Stimulated activated CD4-positive, alpha-beta T cell treated with anti-CD3 and anti-CD28 coated beads, Interleukin-2, amount 100 ng/mL, for 48 hours (primary cell): ENCODE measurements around the gene XDH.

ENCODE experiments used
- DNase-seq, 2 donors: peaks; one replicate each; pipeline ENCODE4 v3.0.0-alpha.2; 2020

The XDH gene

DNA sequence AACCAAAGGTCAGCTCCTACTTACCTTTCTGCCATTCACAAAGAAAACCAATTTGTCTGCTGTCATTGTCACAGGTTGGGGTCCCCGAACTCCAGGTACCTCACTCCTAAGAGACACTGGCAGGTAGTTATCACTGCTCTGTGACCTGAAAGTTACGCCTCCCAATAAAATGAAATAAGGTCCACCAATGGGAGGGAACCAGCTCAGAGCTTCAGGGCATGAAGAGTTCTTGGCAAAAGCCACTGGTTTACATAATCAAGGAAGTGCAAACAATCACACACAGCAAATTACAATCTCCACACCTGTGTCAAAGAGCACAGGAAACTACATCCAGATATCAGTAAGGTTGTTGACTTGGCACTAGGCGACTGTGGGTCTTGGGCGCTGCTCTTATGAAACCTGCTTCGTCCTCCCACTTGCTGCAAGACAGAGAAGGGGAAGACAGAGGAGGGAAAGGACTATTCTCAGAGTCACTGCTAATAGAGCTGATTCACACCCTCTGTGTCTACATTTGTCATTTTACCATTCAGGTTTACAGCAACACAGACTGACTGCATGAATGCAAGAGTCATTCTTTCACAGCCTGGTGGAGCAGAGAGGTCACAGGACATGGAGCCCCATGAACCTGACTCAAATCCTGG is at the start of gene XDH:
TSS of gene XDH (minus strand) at position 142 of the 641 bp plus-strand sequence. CDS start at position 66, 76 bp downstream.
- DNase-seq: no peak

DNA sequence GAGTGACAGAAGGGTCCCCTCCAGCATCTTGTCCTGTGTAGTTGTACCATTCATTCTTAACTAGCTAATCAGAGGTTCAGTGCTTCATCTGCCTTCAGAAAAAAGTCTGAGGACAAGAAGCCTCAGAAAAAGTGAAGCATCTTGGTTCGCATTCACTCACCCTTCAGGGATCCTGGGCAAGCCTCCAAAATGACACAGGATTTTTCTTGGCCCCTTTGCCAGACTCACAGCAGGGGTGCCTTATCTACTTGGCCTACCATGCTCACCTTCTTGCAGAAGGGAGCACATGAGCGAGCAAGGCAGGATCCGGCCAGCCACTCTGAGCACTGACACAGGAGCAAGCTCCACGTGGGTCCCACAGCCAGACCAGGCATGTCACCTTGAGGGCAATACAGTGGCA is 43.1 kb upstream of the XDH start:
- DNase-seq: no peak

DNA sequence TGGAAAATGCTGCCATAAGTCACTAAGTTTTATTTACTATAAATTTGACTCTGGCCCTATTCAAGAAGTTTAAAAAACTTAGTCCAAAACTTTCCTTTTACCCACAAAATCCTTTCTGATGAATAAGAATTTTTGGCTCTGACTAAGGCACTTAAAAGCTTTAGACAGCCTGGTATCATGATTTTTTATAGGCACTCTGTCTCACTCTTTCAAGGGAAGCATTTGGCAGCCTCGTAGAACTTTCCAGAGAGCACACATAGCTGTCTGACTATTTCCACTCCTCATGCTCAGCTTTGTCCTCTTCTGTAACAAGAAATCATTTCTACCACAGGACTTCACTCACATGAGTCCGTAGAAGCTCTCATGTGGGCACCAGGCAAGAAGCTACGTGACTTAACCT is 32.3 kb upstream of the XDH start:
- no peak for DNase-seq

DNA sequence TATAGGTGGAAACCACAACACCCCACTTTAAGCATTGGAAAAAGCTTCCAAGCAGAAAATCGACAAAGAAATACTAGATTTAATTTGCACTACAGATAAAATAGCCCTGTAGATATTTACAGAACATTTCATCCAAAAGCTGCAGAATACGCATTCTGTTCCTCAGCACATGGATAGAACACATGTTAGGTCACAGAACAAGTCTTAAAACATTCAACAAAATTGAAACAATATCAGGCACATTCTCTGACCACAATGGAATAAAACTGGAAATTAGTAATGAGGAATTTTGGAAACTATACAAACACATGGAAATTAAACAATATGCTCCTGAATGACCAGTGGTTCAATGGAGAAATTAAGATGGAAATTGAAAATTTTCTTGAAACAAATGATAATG is 27.8 kb upstream of the XDH start:
- no peak for DNase-seq

DNA sequence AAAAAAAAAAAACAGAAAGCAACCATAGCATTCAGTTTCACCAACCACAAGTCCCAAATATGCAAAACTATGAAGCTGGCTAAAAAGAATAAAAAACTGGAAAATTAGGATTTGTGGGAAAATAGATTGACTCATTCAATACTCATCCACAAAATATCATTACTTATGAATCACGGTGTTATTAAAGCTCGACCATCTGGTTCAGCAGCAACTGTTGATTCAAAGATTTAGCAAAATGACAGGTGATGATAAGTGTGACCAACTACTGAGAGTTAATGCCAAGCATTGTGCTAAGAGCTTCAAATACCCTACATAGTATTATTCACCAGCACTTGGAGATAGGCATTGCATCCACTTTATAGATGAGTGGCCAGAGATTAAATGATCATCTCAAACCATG is 26.2 kb upstream of the XDH start:
- no peak for DNase-seq

DNA sequence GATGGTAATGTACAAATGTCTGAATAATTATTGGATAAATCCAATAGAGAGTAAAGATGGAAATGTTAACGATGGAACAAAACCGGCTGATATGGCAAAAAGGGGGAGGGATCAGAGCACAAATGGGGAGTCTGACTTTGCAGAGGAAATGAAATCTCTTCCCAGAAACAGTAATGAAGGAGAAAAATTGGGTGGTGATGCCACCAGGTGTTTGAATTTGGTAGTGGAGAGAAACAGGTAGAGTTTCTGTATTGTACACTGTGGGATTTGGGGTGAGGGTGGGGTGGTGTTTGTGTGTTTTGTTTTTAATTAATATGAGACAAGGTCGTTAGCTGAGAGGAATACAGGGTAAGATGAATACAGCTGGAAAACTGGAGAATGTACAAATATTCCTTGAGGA is 20.4 kb upstream of the XDH start:
- DNase-seq: no peak

DNA sequence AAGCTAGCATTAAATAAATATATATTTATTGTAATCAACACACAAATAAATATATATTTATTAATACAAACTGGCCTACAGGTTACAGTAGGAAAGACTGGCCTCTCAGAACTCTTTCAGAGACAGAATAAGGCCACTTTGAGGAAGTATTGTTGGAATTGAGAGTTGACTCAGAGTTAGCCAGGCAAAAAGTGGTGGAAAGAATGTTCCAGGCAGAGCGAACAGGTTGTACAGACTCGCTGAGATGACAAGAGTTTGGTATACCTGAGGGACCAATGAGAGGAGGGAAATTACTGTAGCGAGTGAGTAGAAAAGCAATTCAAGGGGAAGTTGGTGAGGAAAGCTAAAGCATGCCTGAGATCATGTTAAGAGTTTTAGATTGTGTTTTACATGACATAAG is 19.0 kb upstream of the XDH start:
- no peak for DNase-seq

DNA sequence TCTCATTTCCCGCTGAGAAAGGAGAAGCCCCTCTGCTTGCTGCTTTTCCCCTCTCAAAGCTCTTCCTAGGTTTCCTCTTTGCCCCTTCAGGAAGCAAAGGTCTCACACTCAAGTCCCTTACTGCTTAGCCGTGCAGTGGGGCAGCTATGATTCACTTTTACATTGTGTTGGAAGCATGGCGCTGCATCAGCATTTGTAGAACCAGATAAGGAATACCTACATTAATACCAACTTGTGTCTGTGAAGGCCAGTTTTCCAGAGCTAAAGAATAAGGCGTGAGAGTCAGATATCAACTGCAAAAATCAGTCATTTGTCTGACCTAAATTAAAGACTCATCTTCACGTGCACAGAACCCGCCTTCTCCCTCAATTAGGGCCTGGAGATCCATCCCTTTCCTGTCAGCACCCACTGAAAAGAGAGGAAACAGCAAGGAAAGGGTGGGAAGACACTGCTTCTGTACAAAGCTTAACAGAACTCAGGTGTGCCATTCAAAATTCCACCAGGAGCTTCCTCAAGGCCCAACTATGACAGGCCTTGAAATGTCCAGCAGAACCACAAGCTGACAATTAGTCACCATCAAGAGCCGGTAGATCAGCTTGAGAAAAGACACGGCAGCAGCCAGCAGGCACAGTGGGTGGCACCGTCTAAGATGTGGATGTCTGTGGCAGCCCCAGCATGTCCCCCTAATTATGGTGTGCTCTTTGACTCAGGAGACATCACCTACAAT is 16.1 kb upstream of the XDH start:
- no peak for DNase-seq

DNA sequence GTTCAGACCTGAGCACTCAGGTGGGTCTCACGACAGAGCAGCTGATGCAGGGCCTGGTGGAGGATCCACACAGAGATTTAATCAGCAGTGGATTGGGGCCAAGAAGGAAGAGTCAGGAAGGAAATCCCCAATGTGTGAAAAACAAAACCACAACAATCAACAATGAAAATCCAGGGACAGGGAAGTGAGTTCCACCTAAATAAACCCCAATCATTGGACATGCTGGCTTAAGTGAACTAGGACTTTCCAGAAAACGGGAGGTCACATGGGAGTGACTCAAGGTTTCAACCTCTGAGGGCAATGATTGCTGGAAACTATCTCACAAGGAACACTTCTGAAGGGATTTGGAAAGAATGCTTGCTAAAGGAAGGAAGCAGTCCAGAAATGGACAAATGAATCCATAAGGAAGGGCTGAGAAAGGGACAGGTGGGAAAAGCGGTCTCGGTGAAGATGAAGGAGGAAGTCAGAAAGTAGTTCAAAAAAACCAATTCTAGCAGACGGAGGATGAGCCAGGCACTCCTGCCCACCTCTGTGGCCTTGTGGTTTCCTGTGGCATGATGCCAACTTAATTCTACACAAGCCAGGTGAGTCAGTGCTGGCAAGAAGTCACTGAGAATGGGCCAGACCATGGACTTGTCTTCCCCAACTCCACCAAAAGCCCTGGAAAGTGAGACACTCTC is 15.4 kb upstream of the XDH start:
- peak; percentile 10 to 11 for DNase-seq

DNA sequence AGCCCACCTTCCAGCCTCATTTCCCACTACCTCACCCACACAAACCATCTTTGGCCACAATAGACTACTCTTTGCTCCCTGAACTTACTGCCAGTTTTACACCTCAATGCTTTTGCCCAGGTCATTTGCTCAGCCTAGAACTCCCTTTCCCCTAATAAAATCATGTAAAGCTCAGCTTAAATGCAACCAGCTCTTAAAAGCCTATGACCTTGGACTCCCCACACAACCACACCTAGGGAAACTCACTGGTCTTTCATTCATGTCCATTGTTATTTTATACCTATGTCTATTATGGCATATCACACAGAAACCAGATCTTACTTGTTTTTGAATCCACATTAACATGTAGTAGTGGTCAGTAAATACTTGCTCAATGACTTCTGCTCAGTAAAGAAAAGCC is 14.5 kb upstream of the XDH start:
- DNase-seq: no peak

DNA sequence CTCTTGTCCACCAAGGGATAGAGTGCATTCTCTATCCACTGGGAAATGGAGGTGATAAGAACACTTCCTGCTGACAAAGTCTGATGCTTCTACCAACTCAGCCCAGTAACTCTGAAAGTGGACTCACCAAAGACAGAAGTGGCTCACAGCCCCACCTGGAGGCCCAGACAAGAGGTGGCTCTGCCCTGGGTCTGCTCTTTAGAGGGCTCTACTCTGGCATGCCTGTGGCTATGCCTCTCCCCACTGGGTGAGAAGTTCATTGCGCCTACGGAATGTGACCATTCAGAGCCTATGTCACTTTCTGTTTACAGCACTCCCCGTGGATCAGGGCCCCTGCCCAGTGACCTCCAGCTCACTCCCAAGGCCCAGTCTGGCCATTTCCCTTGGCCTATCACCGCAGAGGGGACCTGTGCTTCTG is 13.5 kb upstream of the XDH start:
- DNase-seq: no peak

DNA sequence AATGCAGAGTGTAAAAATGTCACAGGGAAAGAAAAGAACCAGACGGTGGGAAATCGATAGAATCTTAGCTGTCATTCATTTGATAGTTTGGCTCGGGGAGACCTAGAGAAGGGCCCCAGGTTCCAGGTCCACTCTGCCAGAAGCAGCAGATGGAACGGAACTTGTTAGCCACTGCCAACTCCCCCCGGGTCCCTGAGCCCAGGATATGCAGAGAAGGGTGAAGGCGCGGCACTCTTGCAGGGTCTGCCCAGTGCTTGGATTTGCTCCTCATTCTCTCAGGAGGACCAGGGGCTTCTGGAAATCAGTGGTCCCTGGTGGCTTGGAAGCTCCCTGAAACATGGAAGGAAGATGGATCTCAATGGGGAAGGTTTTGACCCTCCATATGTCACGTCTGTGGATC is 11.6 kb upstream of the XDH start:
- no peak for DNase-seq

DNA sequence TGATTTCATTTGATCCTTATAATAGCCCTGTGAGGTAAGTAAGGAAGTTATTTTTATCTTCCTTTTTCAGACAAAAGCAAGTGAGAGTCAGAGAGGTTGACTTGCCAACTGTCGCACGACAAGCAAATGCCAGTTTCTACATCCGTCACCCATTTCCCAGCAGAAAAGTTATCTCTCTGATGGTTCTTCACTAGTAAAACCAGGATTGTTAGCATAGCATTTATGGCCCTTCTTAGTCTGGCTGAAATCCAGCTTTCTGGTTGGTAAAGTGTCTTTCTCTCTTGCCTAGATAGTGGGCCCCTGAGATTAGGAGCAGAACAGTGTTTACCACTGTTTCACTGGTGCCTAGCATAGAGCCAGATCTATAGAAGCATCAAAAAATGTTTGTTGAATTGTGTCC is 7.1 kb upstream of the XDH start:
- DNase-seq: no peak

DNA sequence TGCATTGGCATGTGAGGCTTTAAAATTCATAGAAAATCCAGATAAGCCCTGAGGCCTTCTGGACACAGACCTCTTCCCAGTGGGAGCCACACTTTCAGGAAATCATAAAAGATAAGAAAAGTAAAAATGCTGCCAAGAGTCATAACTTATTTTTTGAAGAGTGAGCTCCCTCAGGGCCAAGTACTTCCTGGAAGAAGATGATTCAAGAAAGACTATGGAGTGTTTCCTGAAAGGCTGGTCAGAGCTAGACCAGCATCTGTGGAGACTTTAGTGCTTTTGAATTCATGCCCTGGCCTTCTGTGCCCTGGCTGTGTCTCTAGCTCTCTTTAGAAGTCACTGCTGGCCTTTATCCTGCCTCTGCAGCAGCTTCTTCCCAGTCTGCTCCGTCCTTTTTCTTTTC is 6.4 kb upstream of the XDH start:
- no peak for DNase-seq

DNA sequence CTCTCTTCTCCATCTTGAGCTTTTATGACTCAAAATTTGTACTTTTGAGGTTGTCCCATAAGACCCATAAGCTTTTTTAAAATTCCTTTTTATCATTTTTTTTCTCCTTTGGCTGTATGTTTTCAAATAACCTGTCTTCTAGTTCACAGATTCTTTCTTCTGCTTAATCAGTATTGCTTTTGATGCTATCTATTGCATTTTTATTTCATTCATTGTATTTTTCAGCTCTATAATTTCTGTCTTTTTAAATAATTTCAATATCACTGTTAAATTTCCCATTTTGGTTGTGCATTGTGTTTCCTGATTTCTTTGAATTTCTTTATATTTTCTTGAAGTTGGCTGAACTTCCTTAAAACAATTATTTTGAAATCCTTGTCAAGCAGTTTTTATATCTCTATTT is 4.8 kb upstream of the XDH start:
- no peak for DNase-seq

DNA sequence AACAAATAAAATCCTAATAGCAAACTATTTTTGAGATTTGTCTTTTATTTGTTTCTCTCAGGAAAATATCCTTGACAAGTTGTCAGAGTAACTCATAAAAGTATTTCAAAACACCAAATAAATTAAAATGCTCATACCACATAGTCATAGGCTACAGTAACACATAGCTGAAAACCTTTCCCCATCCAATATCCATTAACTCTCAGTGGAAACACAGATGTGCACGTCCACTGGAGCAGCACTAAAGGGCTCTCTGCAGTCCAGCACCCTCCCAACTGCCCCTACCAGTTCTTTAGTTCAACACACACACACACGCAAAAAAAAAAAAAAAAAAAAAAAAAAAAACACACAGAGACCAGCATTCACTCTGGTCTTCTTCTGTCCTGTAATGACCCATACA is 879 bp upstream of the XDH start:
- DNase-seq: no peak

DNA sequence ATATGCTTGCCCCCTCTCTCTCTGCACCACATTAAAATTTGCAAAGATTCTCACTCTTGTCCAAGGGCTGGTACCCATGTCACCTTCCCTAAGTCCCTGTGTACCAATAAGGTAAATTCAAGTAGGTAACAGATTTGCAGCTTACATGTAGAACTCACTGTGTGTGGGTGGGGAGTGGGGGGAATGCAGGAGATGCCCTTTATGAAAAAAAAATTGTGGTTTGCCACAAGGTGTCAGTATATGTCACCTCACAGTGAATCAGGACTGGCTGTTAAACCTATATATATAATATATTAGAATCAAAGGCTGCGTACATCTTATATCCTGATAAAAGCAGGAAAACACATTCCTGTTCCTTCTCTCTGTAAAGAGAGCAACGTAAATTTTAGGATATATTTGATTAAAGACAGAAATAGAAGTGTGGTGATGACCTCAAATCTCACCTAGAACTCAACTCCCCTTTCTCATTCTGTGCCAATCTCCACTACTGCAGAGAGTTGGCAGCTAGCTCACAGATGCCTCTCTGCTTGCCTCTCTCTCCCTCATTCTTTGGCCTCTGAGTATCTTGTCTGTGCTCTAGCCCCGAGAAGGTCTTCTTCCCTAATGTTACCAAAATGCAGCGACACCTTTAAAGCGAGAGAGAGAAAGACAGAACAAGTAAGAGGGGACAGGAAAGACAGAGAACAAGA is 536 bp downstream of the XDH start:
- DNase-seq: no peak

DNA sequence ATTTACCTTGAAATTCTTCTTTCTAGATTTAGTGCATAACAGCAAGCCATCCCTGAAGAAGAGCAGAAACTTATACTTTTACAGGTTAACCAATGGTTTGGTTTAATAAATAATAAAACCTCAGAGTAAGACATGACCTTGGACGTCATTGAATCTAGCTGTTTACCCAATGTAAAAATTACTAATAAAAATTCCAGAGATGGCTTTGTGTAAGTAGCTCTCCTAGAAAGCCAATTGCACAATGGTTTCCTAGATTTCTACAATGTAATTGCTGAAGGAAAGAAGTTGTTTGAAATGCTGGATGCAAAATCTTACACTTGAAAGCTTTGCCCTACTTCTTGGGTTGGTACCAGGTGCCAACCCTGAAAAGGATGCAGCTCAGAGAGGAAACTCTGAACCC is 1.5 kb downstream of the XDH start:
- DNase-seq: no peak

DNA sequence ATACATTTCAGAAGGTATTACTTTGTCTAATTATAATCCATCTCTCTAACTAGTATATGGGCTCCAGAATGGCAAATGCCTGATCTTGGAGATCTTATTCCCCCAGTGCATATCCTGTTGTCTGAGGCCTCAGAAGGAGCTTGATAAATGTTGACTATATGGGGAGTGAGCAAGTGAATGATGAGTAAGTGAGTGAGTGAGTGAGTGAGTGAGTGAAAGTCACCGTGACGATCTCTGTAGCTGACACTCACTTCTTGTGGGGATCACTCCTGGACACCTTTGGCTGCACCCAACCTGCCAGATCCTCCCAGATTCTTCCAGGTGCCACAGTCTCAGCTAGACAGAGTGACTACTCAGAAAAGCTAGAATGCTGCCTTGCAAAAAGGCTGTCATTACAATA is 2.8 kb downstream of the XDH start:
- no peak for DNase-seq

DNA sequence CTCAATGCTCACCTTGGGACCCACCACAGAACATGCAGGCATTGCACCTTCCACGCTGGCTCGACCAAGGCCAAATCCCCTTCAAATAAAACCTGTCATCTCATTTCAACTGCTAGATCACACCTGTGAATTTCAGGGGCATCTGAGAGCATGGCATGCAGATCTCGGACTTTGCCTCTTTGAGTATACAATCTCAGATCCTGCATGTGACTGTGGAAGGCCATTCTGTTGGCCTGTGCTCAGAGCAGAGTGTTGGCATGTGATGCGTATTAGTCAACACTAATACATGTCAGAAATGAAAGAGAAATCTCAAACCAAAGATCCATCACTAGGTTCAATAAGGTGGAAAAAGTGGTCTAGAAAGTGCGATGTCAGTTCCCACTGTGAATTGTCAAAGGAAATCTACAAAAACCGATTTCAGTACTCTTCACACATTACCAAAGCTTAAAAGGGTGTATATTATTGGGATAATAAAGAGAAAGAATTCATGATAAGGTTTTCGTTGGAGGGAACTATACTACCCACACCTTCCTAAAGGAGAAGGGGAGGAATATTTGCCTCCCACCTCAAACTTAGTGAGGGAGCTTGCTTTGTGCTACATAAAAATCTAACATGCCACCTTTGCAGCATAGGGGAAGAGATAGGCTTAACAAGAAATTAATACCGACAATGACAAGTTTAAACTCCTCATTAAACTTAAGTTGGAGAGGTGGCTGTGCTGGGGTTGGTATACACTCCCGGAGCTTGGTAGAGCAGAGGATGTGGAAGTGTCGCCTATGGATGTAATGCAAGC is 7.8 kb downstream of the XDH start:
- no peak for DNase-seq

DNA sequence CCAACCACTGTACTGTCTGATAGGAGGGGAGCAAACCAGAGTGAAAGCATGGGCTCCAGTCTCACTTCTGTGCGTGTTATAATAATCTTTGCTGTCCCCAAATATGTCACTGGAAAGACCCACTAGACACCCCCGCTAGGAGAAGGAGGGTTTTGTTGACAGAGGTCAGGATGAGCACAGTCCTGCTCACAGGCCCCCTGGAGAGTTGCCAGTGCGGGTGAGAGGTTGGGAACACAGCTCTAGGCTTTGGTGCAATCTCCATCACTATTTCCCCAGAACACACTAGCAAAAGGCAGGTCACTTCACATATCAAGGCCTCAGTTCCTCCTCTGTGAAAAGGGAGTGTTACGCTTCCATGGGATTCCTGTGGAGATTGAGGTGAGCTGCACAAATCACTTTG is 9.7 kb downstream of the XDH start:
- no peak for DNase-seq

DNA sequence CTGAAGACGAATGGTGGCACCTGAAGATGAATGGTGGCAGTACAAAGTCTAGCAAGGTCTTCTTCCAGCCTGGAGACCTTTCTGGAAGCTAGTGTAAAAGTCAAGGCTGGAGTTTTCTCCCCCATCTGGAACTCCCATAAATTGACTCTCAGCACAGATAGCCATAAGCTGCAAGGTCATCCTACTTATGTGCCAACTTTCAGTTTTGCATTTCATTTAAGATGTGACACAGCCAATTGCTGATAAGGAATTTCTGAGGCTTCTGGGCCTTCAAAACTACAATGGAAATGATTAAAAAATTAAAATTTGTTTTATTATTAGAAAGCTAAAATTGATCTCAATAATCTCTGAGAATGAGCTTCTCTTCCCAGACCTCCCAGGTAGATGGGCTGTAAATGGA is 10.2 kb downstream of the XDH start:
- DNase-seq: no peak

DNA sequence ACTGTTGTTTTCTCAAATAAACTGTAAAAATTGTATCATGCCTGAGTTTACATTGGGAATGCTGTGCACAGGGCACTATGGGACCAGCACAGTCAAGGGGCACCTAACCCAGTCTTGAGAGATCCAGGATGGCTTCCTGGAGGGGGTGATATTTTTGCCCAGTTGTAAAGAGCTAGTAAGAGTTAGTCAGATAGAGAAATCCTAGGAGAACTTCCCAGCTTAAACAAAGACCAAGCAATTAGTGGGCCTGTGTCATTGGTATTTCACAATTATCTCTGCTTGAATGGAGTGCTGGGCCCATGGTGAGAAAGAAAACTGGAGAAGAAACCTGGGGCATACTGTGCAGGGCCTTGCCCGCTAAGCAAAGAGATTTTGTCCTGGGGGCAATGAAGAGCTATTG is 12.2 kb downstream of the XDH start:
- DNase-seq: no peak
